Stomach (tissue), 9 donors: ENCODE results near the gene SLC41A3. TPM values are rescaled to one million over a fixed set of nuclear protein-coding genes. Genes with fewer than 3 reads are reported as not detected.
A peak's percentile ranks its signal among the peaks of the same experiment; 100 is the strongest.

Experiments used
- DNase-seq, 2 donors: peaks; one replicate each; pipeline versions ENCODE4 v3.0.0 to v3.0.0-alpha.2; 2013 to 2019
- H3K27ac ChIP-seq, 5 donors: fragments of 200-600 bp in 4 of 5; sonication (generic) in 4 of 5; one replicate each; pipeline ENCODE4 v1.5.1; 2013 to 2019; ENCODE audit warnings: mild to moderate bottlenecking in 1 of 5, moderate library complexity in 1 of 5
- H3K27me3 ChIP-seq, 3 donors: fragments of 200-600 bp; sonication (generic); one replicate each; pipeline ENCODE4 v1.5.1; 2017 to 2019; ENCODE audit warnings: mixed run types in 1 of 3
- H3K36me3 ChIP-seq, 4 donors: fragments of 200-600 bp; sonication (generic); 1 replicate in 3 of 4; 2 replicates in 1 of 4; pipeline ENCODE4 v1.5.1; 2016 to 2019
- H3K4me1 ChIP-seq, 4 donors: fragments of 200-600 bp; sonication (generic); one replicate each; pipeline ENCODE4 v1.5.1; 2016 to 2019
- H3K4me3 ChIP-seq, 4 donors: fragments of 200-600 bp; sonication (generic) in 3 of 4; one replicate each; pipeline ENCODE4 v1.5.1; 2016 to 2019; ENCODE audit warnings: mild to moderate bottlenecking in 1 of 4
- H3K9me3 ChIP-seq, 4 donors: fragments of 200-600 bp; sonication (generic); one replicate each; pipeline ENCODE4 v1.5.1; 2016 to 2019
- CTCF ChIP-seq, 7 experiments: fragments of 450-650 bp in 4 of 7; fragments of 200-600 bp in 3 of 7; sonication (generic) in 3 of 7; IDR thresholded peaks; one replicate each; pipeline ENCODE4 v1.5.1; 2016 to 2019; ENCODE audit warnings: antibody characterized with exemption in 7 of 7, control low read depth in 2 of 7, mild to moderate bottlenecking in 1 of 7
- EP300 ChIP-seq: sonication (generic); formaldehyde crosslinking; IDR thresholded peaks from one replicate; pipeline ENCODE4 v1.6.1; 2017; ENCODE audit warnings: antibody characterized with exemption
- POLR2A ChIP-seq, 4 donors: fragments of 450-650 bp; IDR thresholded peaks; one replicate each; pipeline ENCODE4 v1.6.1; 2016; ENCODE audit warnings: antibody characterized with exemption in 4 of 4, control low read depth in 2 of 4, mild to moderate bottlenecking in 1 of 4, moderate library complexity in 1 of 4
- POLR2AphosphoS5 ChIP-seq, 3 donors: sonication (generic); formaldehyde crosslinking; IDR thresholded peaks; one replicate each; pipeline ENCODE4 v1.6.1; 2016; ENCODE audit warnings: antibody characterized with exemption in 3 of 3
- WGBS, 5 donors: extraction: QIAGEN DNeasy Blood & Tissue Kit in 3 of 5; methylation state at CpG; one replicate each; pipeline versions ENCODE4 v1.1.5 to v1.1.7; 2013 to 2018; 5-methylcytosine and 5-hydroxymethylcytosine counted together
- intact Hi-C: fragments of 100-400 bp; cut with DNase I; formaldehyde crosslinking; loops from one replicate; pipeline ENCODE4 v1.15.1; 2023; ENCODE audit warnings: low total_unique reads
- polyA plus RNA-seq, 3 donors: library from polyadenylated mRNA; stranded (reverse); fragments of 200-250 nt; gene quantifications; one replicate each; pipeline ENCODE4 v1.2.3, GENCODE V29; 2013
- total RNA-seq, 5 donors: library from RNA; depleted of rRNA; stranded (reverse); fragments of >200 nt; gene quantifications; one replicate each; pipeline versions ENCODE4 v1.1.0 to v1.2.3, GENCODE V29; 2014 to 2016
- donor health status: healthy with polysubstance abuse.
- donor health status: Bipolar disorder and iron deficiency.
- donor health status: healthy.

Gene SLC41A3
- total and polyA plus RNA-seq, 8 donors = 15.4 to 81.7 (median 27.9) TPM

- Histone ChIP-seq H3K9me3 (no peaks in the 10 kb centered on the region), H3K27me3 (no peaks in the 10 kb centered on the region), H3K4me1 (no peaks in the 10 kb centered on the region), H3K36me3 (peaks cover 0 to 45% (median 31%) of the 10 kb centered on the region in 4 donors), H3K4me3 (no peak overlapping the region), H3K27ac (no peak overlapping the region)
- TF ChIP-seq POLR2A (IDR thresholded peaks at IDR 0.05) = no peak
- no peak for TF ChIP-seq POLR2AphosphoS5 (IDR thresholded peaks at IDR 0.05)
- TF ChIP-seq EP300 = no peak
- TF ChIP-seq CTCF (IDR thresholded peaks at IDR 0.05) = no peak
- intact Hi-C loops = no loop called here
- 72 to 77% (median 76%) methylated on average over 11 of the region's 11 CpGs for WGBS, 5 donors
- peak in 1 of 2 donors; percentile 24 for DNase-seq
These were observed 49.2 kb downstream of the SLC41A3 start for GRCh38 chr3:126034481-126035361.

DNA sequence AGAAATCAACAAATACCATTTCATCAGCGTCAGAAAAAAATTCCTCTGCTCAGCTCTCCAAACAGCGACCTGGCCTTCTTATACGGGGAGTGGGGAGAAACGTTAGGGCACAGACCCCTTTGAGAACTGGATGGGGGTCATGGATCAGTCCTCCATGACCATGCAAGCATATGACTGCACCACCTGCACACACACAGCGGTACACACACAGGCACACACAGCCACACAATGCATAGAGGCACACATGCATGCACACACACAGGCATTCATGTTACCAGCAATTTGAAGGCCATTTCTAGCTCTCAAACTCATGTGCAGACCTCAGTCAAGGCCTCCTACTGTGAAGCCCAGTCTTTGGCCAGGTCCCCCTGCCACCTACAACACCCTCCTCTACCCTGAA is 50.2 kb downstream of the SLC41A3 start:
- Histone ChIP-seq H3K9me3 (peaks cover 0 to 5% (median 0%) of the 10 kb centered on the region in 4 donors), H3K27me3 (no peaks in the 10 kb centered on the region), H3K4me1 (no peaks in the 10 kb centered on the region), H3K27ac (no peak overlapping the region), H3K4me3 (no peak overlapping the region), H3K36me3 (peaks cover 0 to 54% (median 37%) of the 10 kb centered on the region in 4 donors)
- intact Hi-C loops = no loop called here
- DNase-seq = peak in 1 of 2 donors; percentile 10
- no peak for TF ChIP-seq CTCF (IDR thresholded peaks at IDR 0.05)
- no peak for TF ChIP-seq POLR2AphosphoS5 (IDR thresholded peaks at IDR 0.05)
- no peak for TF ChIP-seq EP300
- TF ChIP-seq POLR2A (IDR thresholded peaks at IDR 0.05) = no peak
- WGBS, 5 donors = 80 to 92% (median 90%) methylated on average over 5 of the region's 5 CpGs

GRCh38 chr3:126033051-126033745 is 50.7 kb downstream of the SLC41A3 start:
- WGBS, 5 donors = 94 to 97% (median 95%) methylated on average over 3 of the region's 3 CpGs
- TF ChIP-seq POLR2AphosphoS5 (IDR thresholded peaks at IDR 0.05) (no peak), CTCF (IDR thresholded peaks at IDR 0.05) (no peak), POLR2A (IDR thresholded peaks at IDR 0.05) (no peak), EP300 (no peak)
- DNase-seq = peak in 1 of 2 donors; percentile 1
- Histone ChIP-seq H3K27me3 (no peaks in the 10 kb centered on the region), H3K4me3 (no peak overlapping the region), H3K36me3 (peaks cover 0 to 60% (median 40%) of the 10 kb centered on the region in 4 donors), H3K27ac (no peak overlapping the region), H3K4me1 (no peaks in the 10 kb centered on the region), H3K9me3 (peaks cover 2 to 10% (median 5%) of the 10 kb centered on the region in 4 donors)
- intact Hi-C loops = no loop called here

GRCh38 chr3:126031981-126032471 is 51.9 kb downstream of the SLC41A3 start:
- intact Hi-C loops = no loop called here
- H3K27me3 ChIP-seq = no peaks in the 10 kb centered on the region

More at GRCh38 chr3:126031981-126032471, 51.9 kb downstream of the SLC41A3 start:
- TF ChIP-seq CTCF (IDR thresholded peaks at IDR 0.05) (no peak), POLR2A (IDR thresholded peaks at IDR 0.05) (no peak), POLR2AphosphoS5 (IDR thresholded peaks at IDR 0.05) (no peak), EP300 (no peak)
- H3K9me3 ChIP-seq = peaks cover 4 to 16% (median 12%) of the 10 kb centered on the region in 4 donors
- no peaks in the 10 kb centered on the region for H3K4me1 ChIP-seq
- H3K4me3 ChIP-seq = no peak overlapping the region
- WGBS, 5 donors = 74 to 84% (median 79%) methylated on average over 9 of the region's 9 CpGs
- H3K27ac ChIP-seq = no peak overlapping the region
- H3K36me3 ChIP-seq = peaks cover 0 to 65% (median 46%) of the 10 kb centered on the region in 4 donors
- peak in 1 of 2 donors; percentile 19 for DNase-seq
